ENCODE data around the gene CTF1.
A peak's percentile ranks its signal among the peaks of the same experiment; 100 is the strongest.
"Not testable (repeated sequence)": the region's sequence is repeated elsewhere in the genome, so short reads cannot be mapped to it uniquely, and the experiment has no call there.

CTF1 gene

DNA sequence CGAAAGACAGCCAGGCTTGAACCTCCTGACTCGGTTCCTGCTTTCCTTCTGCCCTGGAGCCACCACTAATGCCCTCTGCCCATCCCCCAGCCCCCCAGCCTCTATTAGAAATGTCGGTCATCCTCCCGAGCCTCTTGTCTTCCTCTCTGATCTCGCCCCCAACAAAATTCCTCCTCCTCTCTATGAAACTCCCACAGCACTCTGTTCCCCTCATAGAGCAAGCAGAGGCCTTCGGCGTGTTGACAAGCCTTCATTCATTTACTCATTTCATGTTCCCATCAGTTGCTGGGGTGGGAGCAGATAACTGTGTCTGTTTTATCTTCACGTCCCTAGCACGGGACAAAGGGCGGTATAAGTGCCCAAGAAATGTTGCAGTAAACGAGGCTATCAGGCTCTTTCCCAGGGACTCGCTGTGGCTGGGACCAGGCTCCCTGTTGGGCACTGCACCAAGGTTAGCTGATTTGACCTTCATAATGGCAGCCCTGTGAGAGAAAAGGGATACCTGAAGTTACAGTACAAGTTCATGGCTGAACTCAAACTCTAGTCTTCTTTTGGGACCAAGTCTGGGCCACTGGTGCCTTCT, 34.7 kb downstream of the CTF1 start:
- no peak for DNase-seq

- DNase-seq, result no peak
These were observed 38.6 kb downstream of the CTF1 start for GRCh38 chr16:30934827-30935557.

GRCh38 chr16:30937692-30938091, 41.3 kb downstream of the CTF1 start:
- DNase-seq, result no peak

GRCh38 chr16:30939571-30939970, 43.2 kb downstream of the CTF1 start:
- not testable (repeated sequence) for DNase-seq

DNA sequence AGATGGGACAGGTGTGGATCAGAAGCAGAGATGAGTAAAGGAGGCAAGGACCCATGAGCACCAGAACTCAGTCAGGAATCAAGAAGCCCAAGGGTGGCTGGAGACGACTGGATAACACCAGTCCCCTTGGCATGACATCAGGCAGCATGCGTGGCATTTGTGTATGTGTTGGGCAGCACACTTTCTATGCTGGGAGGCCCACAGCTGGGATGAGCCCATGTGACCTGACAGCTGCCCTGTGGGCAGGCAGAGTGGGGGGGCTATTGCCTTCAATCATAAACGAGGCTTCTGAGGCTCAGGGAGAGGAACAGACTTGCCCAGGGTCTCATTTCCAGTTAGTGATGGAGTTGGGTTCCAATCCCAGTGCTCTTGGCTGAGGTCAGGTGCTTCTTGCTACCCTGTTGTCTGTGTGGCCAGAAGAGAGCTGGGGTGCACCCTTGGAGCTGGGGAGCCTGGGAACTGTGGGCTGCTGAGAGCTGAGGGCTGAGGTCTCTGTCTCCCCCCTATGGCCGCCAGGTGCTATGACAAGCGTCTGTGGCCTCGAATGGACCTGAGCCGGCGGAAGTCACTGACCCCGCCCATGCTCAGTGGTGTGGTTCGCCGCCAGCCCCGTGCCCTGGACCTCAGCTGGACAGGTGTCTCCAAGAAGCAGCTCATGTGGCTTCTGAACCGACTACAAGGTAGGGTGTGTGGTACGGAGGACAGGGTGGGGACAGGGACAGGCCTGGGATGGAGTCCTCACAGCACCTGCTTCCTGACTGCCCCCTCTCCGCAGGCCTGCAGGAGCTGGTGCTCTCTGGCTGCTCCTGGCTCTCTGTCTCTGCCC, 45.4 kb downstream of the CTF1 start:
- peak; percentile 69 for DNase-seq

DNA sequence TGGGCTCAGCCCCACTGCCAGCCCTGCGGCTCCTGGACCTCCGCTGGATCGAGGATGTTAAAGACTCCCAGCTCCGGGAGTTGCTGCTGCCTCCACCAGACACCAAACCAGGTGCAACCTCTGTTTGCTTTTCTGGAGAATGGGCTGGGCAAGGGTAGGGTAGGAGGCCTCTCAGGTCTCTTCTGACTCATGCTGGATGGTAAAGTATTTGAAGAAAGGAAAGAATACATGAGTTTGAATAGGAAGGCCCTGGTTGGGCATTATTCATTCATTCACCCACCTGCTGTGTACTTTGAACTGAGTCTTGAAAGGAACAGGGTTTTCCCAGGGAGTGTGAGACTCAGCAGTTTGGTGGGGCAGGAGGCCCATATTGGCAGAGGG, 46.0 kb downstream of the CTF1 start:
- DNase-seq, result no peak

DNA sequence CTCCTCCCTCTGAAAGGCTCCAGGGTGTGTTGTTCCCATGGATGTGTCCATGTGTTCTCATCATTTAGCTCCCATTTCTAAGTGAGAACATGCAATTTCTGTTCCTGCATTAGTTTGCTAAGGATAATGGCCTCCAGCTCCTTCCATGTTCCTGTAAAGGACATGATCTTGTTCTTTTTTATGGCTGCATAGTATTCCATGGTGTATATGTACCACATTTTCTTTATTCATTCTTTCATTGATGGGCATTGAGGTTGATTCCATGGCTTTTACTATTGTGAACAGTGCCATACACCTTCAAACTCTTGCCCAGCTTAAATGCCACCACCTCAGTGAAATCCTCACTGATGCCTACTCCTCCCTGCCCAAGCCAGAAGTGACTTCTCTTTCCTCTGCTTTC, 47.9 kb downstream of the CTF1 start:
- DNase-seq, result no peak

DNA sequence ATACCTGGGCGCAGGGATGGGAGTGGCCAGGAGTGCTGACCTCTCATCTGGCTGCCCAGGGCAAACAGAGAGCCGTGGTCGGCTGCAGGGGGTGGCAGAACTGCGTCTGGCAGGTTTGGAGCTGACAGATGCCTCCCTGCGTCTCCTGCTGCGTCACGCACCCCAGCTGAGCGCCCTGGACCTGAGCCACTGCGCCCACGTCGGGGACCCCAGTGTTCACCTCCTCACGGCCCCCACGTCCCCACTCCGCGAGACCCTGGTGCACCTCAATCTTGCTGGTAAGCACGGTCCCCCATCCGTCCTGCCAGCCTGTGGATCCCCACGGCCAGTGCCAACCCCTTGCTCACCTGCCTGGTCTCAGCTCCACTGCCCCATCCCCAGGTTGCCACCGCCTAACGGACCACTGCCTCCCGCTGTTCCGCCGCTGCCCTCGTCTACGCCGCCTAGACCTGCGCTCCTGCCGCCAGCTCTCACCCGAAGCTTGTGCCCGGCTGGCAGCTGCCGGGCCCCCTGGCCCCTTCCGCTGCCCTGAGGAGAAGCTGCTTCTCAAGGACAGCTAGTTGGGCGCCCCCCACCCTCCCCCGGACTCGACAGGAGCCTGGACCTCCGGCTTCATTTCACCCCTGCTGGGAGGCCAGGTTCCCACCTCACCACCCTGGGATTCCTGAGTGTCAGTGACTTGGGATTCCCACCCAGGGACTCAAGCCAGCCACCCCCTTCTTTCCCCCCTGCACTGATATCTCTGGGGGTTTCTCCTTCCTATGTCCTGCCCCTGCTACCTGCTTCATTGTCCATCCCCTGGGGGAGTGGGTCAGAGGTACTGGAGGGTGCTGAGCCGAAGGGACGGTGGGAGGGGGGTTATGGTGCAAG, 50.5 kb downstream of the CTF1 start:
- no peak for DNase-seq

GRCh38 chr16:30947541-30947858, 51.1 kb downstream of the CTF1 start:
- no peak for DNase-seq

- DNase-seq, result peak; percentile 93
These were observed 51.6 kb downstream of the CTF1 start for GRCh38 chr16:30947859-30948666.

GRCh38 chr16:30948667-30949649, 52.5 kb downstream of the CTF1 start, which contains the start of gene ORAI3:
ORAI3 (plus strand) TSS chr16:30949068; CDS start chr16:30949290, 222 bp downstream.
- peak; percentile 81 for DNase-seq

- DNase-seq, result peak; percentile 70
These were observed 53.5 kb downstream of the CTF1 start for GRCh38 chr16:30949650-30950515.

- DNase-seq, result no peak
These were observed 54.2 kb downstream of the CTF1 start for GRCh38 chr16:30950516-30951065.

- no peak for DNase-seq
These were observed 54.8 kb downstream of the CTF1 start for GRCh38 chr16:30951193-30951592.

- DNase-seq, result no peak
These were observed 55.3 kb downstream of the CTF1 start for GRCh38 chr16:30951750-30952149.

DNA sequence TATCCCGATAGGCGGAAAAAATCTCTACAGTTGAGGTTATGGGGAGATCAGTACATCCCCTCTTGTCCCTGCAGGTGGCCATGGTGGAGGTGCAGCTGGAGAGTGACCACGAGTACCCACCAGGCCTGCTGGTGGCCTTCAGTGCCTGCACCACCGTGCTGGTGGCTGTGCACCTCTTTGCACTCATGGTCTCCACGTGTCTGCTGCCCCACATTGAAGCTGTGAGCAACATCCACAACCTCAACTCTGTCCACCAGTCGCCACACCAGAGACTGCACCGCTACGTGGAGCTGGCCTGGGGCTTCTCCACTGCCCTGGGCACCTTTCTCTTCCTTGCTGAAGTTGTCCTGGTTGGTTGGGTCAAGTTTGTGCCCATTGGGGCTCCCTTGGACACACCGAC, 56.7 kb downstream of the CTF1 start:
- no peak for DNase-seq

All from right forelimb (tissue), 1 donor.